ENCODE results near the gene CIROP. TPM values are rescaled to one million over a fixed set of nuclear protein-coding genes. Genes with fewer than 3 reads are reported as not detected.

Gene CIROP
- total RNA-seq, 1 experiment from 2014 or later: not detected

DNA sequence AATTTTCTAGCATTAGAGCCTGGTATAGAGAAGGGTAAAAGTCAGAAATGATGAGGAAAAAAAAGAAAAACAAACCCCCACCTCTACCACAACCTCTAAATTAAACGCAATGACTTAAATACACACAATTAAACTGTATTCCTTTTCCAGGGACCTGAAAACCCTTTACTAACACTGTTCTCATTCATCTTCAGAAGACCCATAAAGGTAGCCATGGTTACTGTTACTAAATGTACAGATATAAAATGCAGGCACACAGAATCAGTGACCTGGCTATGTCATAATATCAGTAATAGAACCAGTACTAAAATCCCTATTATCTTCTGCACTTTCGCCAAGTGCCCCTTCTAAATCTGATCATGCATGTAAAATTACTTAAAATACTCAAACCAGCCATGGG is 11.3 kb downstream of the CIROP start:
- Histone ChIP-seq H2BK5ac (ENCODE audit: insufficient read length, low read length) (no peak overlapping the region), H2BK120ac (ENCODE audit: low read depth, low read length, poor library complexity, severe bottlenecking) (no peak overlapping the region), H3K9ac (ENCODE audit: extremely low read depth, insufficient read length, low read length) (peak overlapping the region; percentile 99), H2AK5ac (ENCODE audit: insufficient read length, low read length) (no peak overlapping the region), H3K4ac (ENCODE audit: low read depth, low read length) (no peak overlapping the region), H2AFZ (ENCODE audit: low read length) (no peak overlapping the region), H4K20me1 (ENCODE audit: control insufficient read depth, insufficient read depth, insufficient read length) (no peaks in the 10 kb centered on the region), H3K56ac (ENCODE audit: insufficient read length, low read depth, low read length) (no peak overlapping the region), H4K91ac (ENCODE audit: insufficient read length, low read depth, low read length) (no peak overlapping the region), H3K27ac (ENCODE audit: insufficient read length, low read depth, low read length) (no peak overlapping the region), H4K5ac (ENCODE audit: insufficient read length, low read depth, low read length) (no peak overlapping the region), H3K23ac (ENCODE audit: insufficient read length, low read depth, low read length) (no peak overlapping the region), H3K18ac (ENCODE audit: insufficient read length, low read depth, low read length) (no peak overlapping the region), H3K14ac (ENCODE audit: insufficient read depth, low read length) (no peak overlapping the region), H3K27me3 (ENCODE audit: insufficient read depth, low read length) (no peaks in the 10 kb centered on the region), H2BK20ac (ENCODE audit: low read depth, low read length, poor library complexity, severe bottlenecking) (no peak overlapping the region), H2BK12ac (ENCODE audit: insufficient read length, low read depth, low read length) (no peak overlapping the region), H3K4me1 (ENCODE audit: insufficient read depth, low read length) (peaks cover 2% of the 10 kb centered on the region; the same call in 1 of the 2 replicates), H3T11ph (ENCODE audit: low read length) (no peak overlapping the region), H3K23me2 (ENCODE audit: insufficient read length, low read depth, low read length, poor library complexity, severe bottlenecking) (peaks cover 6% of the 10 kb centered on the region), H4K8ac (replicated peaks; ENCODE audit: insufficient read length, low read depth, low read length) (no peak overlapping the region), H3K79me1 (ENCODE audit: insufficient read depth, low read depth, low read length, poor library complexity, severe bottlenecking) (peaks cover 5% of the 10 kb centered on the region), H2BK15ac (ENCODE audit: low read depth, low read length) (no peak overlapping the region), H3K79me2 (ENCODE audit: insufficient read depth, low read length) (peaks cover 19% of the 10 kb centered on the region), H3K9me3 (ENCODE audit: control insufficient read depth, low read depth, low read length) (no peaks in the 10 kb centered on the region), H3K4me2 (ENCODE audit: insufficient read depth, insufficient read length, low read length) (peak overlapping the region; percentile 93)
- Mint-ChIP-seq H3K4me3 (no peak overlapping the region; a peak in 1 of 5 replicates), H3K27ac (no peak overlapping the region), H3K27me3 (ENCODE audit: low read depth) (no peaks in the 10 kb centered on the region), H3K9me3 (no peaks in the 10 kb centered on the region), H3K36me3 (ENCODE audit: insufficient read depth in 1 of 3, low read depth in 3 of 3) (peaks cover 36 to 62% (median 56%) of the 10 kb centered on the region in 3 experiments), H3K4me1 (peaks cover 14 to 25% of the 10 kb centered on the region in 2 experiments)
- no CpG with 5 or more reads among the region's 2 CpGs for WGBS (ENCODE audit: extremely low coverage, insufficient read length, low lambda C conversion rate)
- no peak for TF ChIP-seq CTCF (conservative IDR thresholded peaks at IDR 0.05)
- no peak for DNase-seq

Measured in H9 (cell line).